ENCODE measurements around the gene INO80D. TPM values are rescaled to one million over a fixed set of nuclear protein-coding genes. Genes with fewer than 3 reads are reported as not detected.

The INO80D gene
- total and polyA plus RNA-seq, 2 of the 13 experiments (the other 11 are each of a cell fraction or from before 2014, with no cell fraction given): 7.6 to 7.9 TPM

DNA sequence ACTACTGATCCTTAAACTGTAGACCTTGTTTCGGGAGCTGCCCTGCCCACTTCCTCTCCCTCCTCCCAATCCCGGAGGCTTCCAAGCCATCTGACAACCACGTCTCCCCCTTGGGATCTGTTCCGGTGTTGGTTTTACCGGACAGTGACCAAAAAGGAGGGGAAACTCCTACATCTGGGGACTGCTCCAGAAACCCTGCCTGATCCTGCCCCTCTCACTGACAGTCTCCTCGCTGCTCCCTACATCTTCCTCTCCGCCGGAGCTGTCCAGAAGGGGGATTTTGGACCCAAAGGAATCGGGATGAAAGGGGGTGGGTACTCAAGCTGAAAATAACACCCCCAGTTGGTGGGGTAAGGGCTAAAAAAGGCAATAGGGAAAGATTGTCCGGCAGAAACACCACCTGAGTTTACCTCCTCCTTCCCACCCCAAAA, 1.5 kb downstream of the INO80D start (continued):
- no peak for TF ChIP-seq KDM6A (CRISPR knock-in tag; IDR thresholded peaks at IDR 0.05; ENCODE audit: low read depth)
- no peak for TF ChIP-seq SIX4 (CRISPR knock-in tag; IDR thresholded peaks at IDR 0.05)
- TF ChIP-seq, protein P1, sequence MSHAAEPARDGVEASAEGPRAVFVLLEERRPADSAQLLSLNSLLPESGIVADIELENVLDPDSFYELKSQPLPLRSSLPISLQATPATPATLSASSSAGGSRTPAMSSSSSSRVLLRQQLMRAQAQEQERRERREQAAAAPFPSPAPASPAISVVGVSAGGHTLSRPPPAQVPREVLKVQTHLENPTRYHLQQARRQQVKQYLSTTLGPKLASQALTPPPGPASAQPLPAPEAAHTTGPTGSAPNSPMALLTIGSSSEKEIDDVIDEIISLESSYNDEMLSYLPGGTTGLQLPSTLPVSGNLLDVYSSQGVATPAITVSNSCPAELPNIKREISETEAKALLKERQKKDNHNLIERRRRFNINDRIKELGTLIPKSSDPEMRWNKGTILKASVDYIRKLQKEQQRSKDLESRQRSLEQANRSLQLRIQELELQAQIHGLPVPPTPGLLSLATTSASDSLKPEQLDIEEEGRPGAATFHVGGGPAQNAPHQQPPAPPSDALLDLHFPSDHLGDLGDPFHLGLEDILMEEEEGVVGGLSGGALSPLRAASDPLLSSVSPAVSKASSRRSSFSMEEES (CRISPR knock-in tag; IDR thresholded peaks at IDR 0.05): peak; percentile 68
- no peak for TF ChIP-seq KLF13 (CRISPR knock-in tag; IDR thresholded peaks at IDR 0.05)
- no peak for TF ChIP-seq CENPT (CRISPR knock-in tag; IDR thresholded peaks at IDR 0.05; ENCODE audit: low read depth)
- TF ChIP-seq FLYWCH1 (CRISPR knock-in tag; IDR thresholded peaks at IDR 0.05): 0 out of 2 replicates have a peak, but pooled peaks have one; percentile 77
- TF ChIP-seq ATAD3A (CRISPR knock-in tag; IDR thresholded peaks at IDR 0.05): no peak
- TF ChIP-seq, protein P2, sequence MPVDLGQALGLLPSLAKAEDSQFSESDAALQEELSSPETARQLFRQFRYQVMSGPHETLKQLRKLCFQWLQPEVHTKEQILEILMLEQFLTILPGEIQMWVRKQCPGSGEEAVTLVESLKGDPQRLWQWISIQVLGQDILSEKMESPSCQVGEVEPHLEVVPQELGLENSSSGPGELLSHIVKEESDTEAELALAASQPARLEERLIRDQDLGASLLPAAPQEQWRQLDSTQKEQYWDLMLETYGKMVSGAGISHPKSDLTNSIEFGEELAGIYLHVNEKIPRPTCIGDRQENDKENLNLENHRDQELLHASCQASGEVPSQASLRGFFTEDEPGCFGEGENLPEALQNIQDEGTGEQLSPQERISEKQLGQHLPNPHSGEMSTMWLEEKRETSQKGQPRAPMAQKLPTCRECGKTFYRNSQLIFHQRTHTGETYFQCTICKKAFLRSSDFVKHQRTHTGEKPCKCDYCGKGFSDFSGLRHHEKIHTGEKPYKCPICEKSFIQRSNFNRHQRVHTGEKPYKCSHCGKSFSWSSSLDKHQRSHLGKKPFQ (CRISPR knock-in tag; IDR thresholded peaks at IDR 0.05; ENCODE audit: insufficient replicate concordance): no peak
- TF ChIP-seq HES4 (CRISPR knock-in tag; IDR thresholded peaks at IDR 0.05; ENCODE audit: borderline replicate concordance): no peak
- TF ChIP-seq THAP11 (CRISPR knock-in tag; IDR thresholded peaks at IDR 0.05): no peak
- no peak for TF ChIP-seq ZNF550 (CRISPR knock-in tag; IDR thresholded peaks at IDR 0.05; ENCODE audit: borderline replicate concordance)
- TF ChIP-seq ZNF674 (CRISPR knock-in tag; IDR thresholded peaks at IDR 0.05; ENCODE audit: low read depth): no peak
- no peak for TF ChIP-seq HOXD1 (CRISPR knock-in tag; IDR thresholded peaks at IDR 0.05)
- no peak for TF ChIP-seq RAD51 (IDR thresholded peaks at IDR 0.05; ENCODE audit: borderline replicate concordance)
- TF ChIP-seq, protein P3, sequence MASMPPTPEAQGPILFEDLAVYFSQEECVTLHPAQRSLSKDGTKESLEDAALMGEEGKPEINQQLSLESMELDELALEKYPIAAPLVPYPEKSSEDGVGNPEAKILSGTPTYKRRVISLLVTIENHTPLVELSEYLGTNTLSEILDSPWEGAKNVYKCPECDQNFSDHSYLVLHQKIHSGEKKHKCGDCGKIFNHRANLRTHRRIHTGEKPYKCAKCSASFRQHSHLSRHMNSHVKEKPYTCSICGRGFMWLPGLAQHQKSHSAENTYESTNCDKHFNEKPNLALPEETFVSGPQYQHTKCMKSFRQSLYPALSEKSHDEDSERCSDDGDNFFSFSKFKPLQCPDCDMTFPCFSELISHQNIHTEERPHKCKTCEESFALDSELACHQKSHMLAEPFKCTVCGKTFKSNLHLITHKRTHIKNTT (CRISPR knock-in tag; IDR thresholded peaks at IDR 0.05): no peak
- no peak for TF ChIP-seq ZNF720 (CRISPR knock-in tag; IDR thresholded peaks at IDR 0.05)
- no peak for TF ChIP-seq MAFG (CRISPR knock-in tag; IDR thresholded peaks at IDR 0.05)
- peak; percentile 76; the same call in 1 of the 2 replicates for TF ChIP-seq ZNF572 (CRISPR knock-in tag; IDR thresholded peaks at IDR 0.05)
- TF ChIP-seq, protein P4, sequence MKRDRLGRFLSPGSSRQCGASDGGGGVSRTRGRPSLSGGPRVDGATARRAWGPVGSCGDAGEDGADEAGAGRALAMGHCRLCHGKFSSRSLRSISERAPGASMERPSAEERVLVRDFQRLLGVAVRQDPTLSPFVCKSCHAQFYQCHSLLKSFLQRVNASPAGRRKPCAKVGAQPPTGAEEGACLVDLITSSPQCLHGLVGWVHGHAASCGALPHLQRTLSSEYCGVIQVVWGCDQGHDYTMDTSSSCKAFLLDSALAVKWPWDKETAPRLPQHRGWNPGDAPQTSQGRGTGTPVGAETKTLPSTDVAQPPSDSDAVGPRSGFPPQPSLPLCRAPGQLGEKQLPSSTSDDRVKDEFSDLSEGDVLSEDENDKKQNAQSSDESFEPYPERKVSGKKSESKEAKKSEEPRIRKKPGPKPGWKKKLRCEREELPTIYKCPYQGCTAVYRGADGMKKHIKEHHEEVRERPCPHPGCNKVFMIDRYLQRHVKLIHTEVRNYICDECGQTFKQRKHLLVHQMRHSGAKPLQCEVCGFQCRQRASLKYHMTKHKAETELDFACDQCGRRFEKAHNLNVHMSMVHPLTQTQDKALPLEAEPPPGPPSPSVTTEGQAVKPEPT (CRISPR knock-in tag; IDR thresholded peaks at IDR 0.05; ENCODE audit: low read depth): peak; percentile 79; the same call in 1 of the 2 replicates
- no peak for TF ChIP-seq SP2 (CRISPR knock-in tag; IDR thresholded peaks at IDR 0.05)
- TF ChIP-seq GABPB1 (CRISPR knock-in tag; IDR thresholded peaks at IDR 0.05): peak; percentile 45; the same call in 1 of the 2 replicates
- TF ChIP-seq ZBTB7B (CRISPR knock-in tag; IDR thresholded peaks at IDR 0.05): 0 out of 2 replicates have a peak, but pooled peaks have one; percentile 48
- peak; percentile 56; the same call in 1 of the 2 replicates for TF ChIP-seq RXRB (CRISPR knock-in tag; IDR thresholded peaks at IDR 0.05; ENCODE audit: borderline replicate concordance)
- no peak for TF ChIP-seq ZBTB39 (CRISPR knock-in tag; IDR thresholded peaks at IDR 0.05)
- no peak for TF ChIP-seq TBX3 (IDR thresholded peaks at IDR 0.05; ENCODE audit: borderline replicate concordance)

All from HepG2 (cell line).